Lower leg skin (tissue), 3 donors: ENCODE data around the gene DGKE.

Experiments
- CTCF ChIP-seq, 3 donors: fragments of 450-650 bp; IDR thresholded peaks; one replicate each; pipeline ENCODE4 v1.5.1; 2016; ENCODE audit warnings: antibody characterized with exemption in 3 of 3, mild to moderate bottlenecking in 3 of 3, moderate library complexity in 2 of 3
- POLR2A ChIP-seq, 2 donors: fragments of 450-650 bp; IDR thresholded peaks; one replicate each; pipeline ENCODE4 v1.6.1; 2016 to 2017; ENCODE audit warnings: antibody characterized with exemption in 2 of 2, mild to moderate bottlenecking in 1 of 2, moderate library complexity in 1 of 2

- TF ChIP-seq CTCF (IDR thresholded peaks at IDR 0.05) = no peak
- no peak for TF ChIP-seq POLR2A (IDR thresholded peaks at IDR 0.05)
These were observed 718 bp upstream of the DGKE start for GRCh38 chr17:56833057-56833808.
